HepG2 (cell line): Measurements from ENCODE around the gene RABL6. TPM values are rescaled to one million over a fixed set of nuclear protein-coding genes. Genes with fewer than 3 reads are reported as not detected.
A peak's percentile ranks its signal among the peaks of the same experiment; 100 is the strongest.

ENCODE experiments used
- ATAC-seq: fragments of 200-7000 bp; cut with Tn5 transposase; 3 replicates; pipeline ENCODE4 v1.9.1; 2020; ENCODE audit warnings: mild to moderate bottlenecking, moderate library complexity
- BruUV-seq: library from RNA; stranded (reverse); fragments of 400-500 nt; replicated peaks from 2 replicates; lab custom pipeline; 2021; lab: Mats Ljungman, UMichigan
- CTCF ChIA-PET: fragments of 300-600 bp; formaldehyde crosslinking; extraction: SDS; loops from one replicate; lab custom pipeline; 2021; ENCODE audit warnings: low total read pairs, inconsistent platforms, low intra/inter-chr PET ratio; lab: Yijun Ruan, JAX
- POLR2A ChIA-PET: fragments of 350-600 bp; sonication (Branson Sonifier 250); formaldehyde crosslinking; loops from one replicate; lab custom pipeline; 2020; ENCODE audit warnings: antibody characterized with exemption, inconsistent platforms; lab: Yijun Ruan, JAX
- DNase-seq: peaks from one replicate; pipeline ENCODE4 v3.0.0-alpha.2; 2015; ENCODE audit warnings: low spot score
- FAIRE-seq: peaks from 3 replicates; lab custom pipeline; 2011; peaks lifted over from hg19 to GRCh38; lab: Jason Lieb, UNC
- H2AFZ ChIP-seq: one replicate; pipeline ENCODE4 v1.6.1; 2011; ENCODE audit warnings: low read length, inconsistent platforms
- H3K27ac ChIP-seq: fragments of 300-600 bp; 3 replicates; pipeline ENCODE4 v1.8.0; 2011; ENCODE audit warnings: mixed run types, mild to moderate bottlenecking, mixed read lengths, low read length, inconsistent platforms; ENCODE audit not compliant: insufficient read depth; ENCODE audit errors: extremely low read length
- H3K27me3 ChIP-seq, 2 experiments: fragments of 200-600 bp in 1 of 2; 2 replicates in 1 of 2; 3 replicates in 1 of 2; pipeline versions ENCODE4 v1.6.0 to v1.8.0; 2011; ENCODE audit warnings: low read length in 2 of 2, mild to moderate bottlenecking in 2 of 2, moderate library complexity in 2 of 2, inconsistent platforms in 1 of 2; ENCODE audit not compliant: insufficient read depth in 2 of 2, control insufficient read depth in 1 of 2
- H3K36me3 ChIP-seq, 2 experiments: fragments of 200-600 bp in 1 of 2; replicated peaks in 1 of 2; 2 replicates in 1 of 2; 3 replicates in 1 of 2; pipeline versions ENCODE4 v1.5.1 to v1.8.0; 2011; ENCODE audit warnings: low read length in 2 of 2, inconsistent platforms in 1 of 2; ENCODE audit not compliant: insufficient read depth in 2 of 2, control insufficient read depth in 1 of 2
- H3K4me1 ChIP-seq: 2 replicates; pipeline ENCODE4 v1.5.1; 2012; ENCODE audit warnings: low read length, inconsistent platforms; ENCODE audit not compliant: insufficient read depth
- H3K4me2 ChIP-seq: 2 replicates; pipeline ENCODE4 v1.6.0; 2011; ENCODE audit warnings: low read depth, low read length, inconsistent platforms
- H3K4me3 ChIP-seq, 3 experiments: fragments of 200-600 bp in 1 of 3; sonication (generic), shearing (Covaris generic) in 1 of 3; replicated peaks in 1 of 3; 2 replicates each; pipeline ENCODE4 v1.5.1; 2011 to 2016; ENCODE audit warnings: low read length in 3 of 3, inconsistent platforms in 2 of 3, low read depth in 2 of 3, mild to moderate bottlenecking in 2 of 3, control low read depth in 1 of 3, mixed read lengths in 1 of 3; ENCODE audit not compliant: insufficient read depth in 1 of 3
- H3K79me2 ChIP-seq: one replicate; pipeline ENCODE4 v1.6.1; 2011; ENCODE audit warnings: low read length, inconsistent platforms; ENCODE audit not compliant: insufficient read depth
- H3K9ac ChIP-seq: 2 replicates; pipeline ENCODE4 v1.6.0; 2011; ENCODE audit warnings: mild to moderate bottlenecking, low read depth, low read length, inconsistent platforms; ENCODE audit not compliant: insufficient read depth
- H3K9me3 ChIP-seq: 2 replicates; pipeline ENCODE4 v1.5.1; 2012; ENCODE audit warnings: mild to moderate bottlenecking, low read length
- H4K20me1 ChIP-seq: 2 replicates; pipeline ENCODE4 v1.6.0; 2011; ENCODE audit warnings: inconsistent platforms, mild to moderate bottlenecking, low read length, moderate library complexity; ENCODE audit not compliant: insufficient read depth
- AGO2 ChIP-seq: fragments of 200-400 bp; formaldehyde crosslinking; optimal IDR thresholded peaks from 2 replicates; pipeline ENCODE3; 2017; ENCODE audit warnings: mild to moderate bottlenecking, low read depth, low read length, moderate library complexity
- BATF2 ChIP-seq: sonication (generic); formaldehyde crosslinking; IDR thresholded peaks from 2 replicates; pipeline ENCODE4 v1.8.0; 2022; ENCODE audit warnings: mild to moderate bottlenecking, missing genetic modification reagents, moderate library complexity
- ZNF598 ChIP-seq: sonication (generic); formaldehyde crosslinking; IDR thresholded peaks from 2 replicates; pipeline ENCODE4 v1.5.1; 2020; ENCODE audit warnings: mild to moderate bottlenecking, missing genetic modification reagents, borderline replicate concordance
- WGBS: methylation state at CpG from one replicate; pipeline ENCODE4 v1.1.6; 2017; ENCODE audit warnings: low lambda C conversion rate; 5-methylcytosine and 5-hydroxymethylcytosine counted together
- in situ Hi-C: cut with HindIII; loops from 2 replicates; pipeline ENCODE4 v1.10.0; 2017; ENCODE audit warnings: low pct_unique_long_range_greater_than_20kb; ENCODE audit not compliant: extremely low pct_ligation_motif_present
- intact Hi-C: fragments of 100-400 bp; cut with micrococcal nuclease; formaldehyde crosslinking; loops from one replicate; pipeline ENCODE4 v1.10.0; 2022; ENCODE audit not compliant: unreplicated experiment
- polyA plus RNA-seq, 8 experiments: library from polyadenylated mRNA; depleted of rRNA in 3 of 8; stranded (reverse) in 7 of 8; unstranded in 1 of 8; fragments of >200 nt; fragmentation: Illumina TruSeq in 4 of 8; extraction: Trizol in 4 of 8; gene quantifications; 2 replicates each; pipeline versions ENCODE4 v1.2.1 to v1.2.3, GENCODE V29; 2011 to 2016; ENCODE audit warnings: low read depth in 4 of 8, missing spikeins in 1 of 8, mixed read lengths in 1 of 8; ENCODE audit not compliant: insufficient read depth in 1 of 8
- total RNA-seq, 5 experiments: library from RNA; depleted of rRNA; stranded (reverse); fragments of >200 nt; fragmentation: Illumina TruSeq; extraction: Trizol; gene quantifications; 2 replicates each; pipeline ENCODE4 v1.2.3, GENCODE V29; 2016; ENCODE audit warnings: low read depth in 1 of 5
- TF ChIP-seq, protein P1 (sequence below): sonication (generic); formaldehyde crosslinking; conservative IDR thresholded peaks from 2 replicates; pipeline ENCODE4 v1.8.0; 2022; ENCODE audit warnings: missing genetic modification reagents
- TF ChIP-seq, protein P2 (sequence below): sonication (generic); formaldehyde crosslinking; IDR thresholded peaks from 2 replicates; pipeline ENCODE4 v1.4.0; 2020; ENCODE audit warnings: mild to moderate bottlenecking, missing genetic modification reagents
- TF ChIP-seq, protein P3 (sequence below): sonication (generic); formaldehyde crosslinking; IDR thresholded peaks from 2 replicates; pipeline ENCODE4 v1.5.1; 2020; ENCODE audit warnings: mild to moderate bottlenecking, missing genetic modification reagents, borderline replicate concordance

RABL6 gene
- total and polyA plus RNA-seq, 2 of the 13 experiments (the other 11 are each of a cell fraction or from before 2014, with no cell fraction given) = 81.5 to 125 TPM

GRCh38 chr9:136849960-136850865 lies 42.5 kb downstream of the RABL6 start:
- H2AFZ ChIP-seq = no peak overlapping the region
- CTCF ChIA-PET = no interaction called here
- TF ChIP-seq, protein P1, sequence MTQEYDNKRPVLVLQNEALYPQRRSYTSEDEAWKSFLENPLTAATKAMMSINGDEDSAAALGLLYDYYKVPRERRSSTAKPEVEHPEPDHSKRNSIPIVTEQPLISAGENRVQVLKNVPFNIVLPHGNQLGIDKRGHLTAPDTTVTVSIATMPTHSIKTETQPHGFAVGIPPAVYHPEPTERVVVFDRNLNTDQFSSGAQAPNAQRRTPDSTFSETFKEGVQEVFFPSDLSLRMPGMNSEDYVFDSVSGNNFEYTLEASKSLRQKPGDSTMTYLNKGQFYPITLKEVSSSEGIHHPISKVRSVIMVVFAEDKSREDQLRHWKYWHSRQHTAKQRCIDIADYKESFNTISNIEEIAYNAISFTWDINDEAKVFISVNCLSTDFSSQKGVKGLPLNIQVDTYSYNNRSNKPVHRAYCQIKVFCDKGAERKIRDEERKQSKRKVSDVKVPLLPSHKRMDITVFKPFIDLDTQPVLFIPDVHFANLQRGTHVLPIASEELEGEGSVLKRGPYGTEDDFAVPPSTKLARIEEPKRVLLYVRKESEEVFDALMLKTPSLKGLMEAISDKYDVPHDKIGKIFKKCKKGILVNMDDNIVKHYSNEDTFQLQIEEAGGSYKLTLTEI (CRISPR knock-in tag) = no peak
- TF ChIP-seq, protein P2, sequence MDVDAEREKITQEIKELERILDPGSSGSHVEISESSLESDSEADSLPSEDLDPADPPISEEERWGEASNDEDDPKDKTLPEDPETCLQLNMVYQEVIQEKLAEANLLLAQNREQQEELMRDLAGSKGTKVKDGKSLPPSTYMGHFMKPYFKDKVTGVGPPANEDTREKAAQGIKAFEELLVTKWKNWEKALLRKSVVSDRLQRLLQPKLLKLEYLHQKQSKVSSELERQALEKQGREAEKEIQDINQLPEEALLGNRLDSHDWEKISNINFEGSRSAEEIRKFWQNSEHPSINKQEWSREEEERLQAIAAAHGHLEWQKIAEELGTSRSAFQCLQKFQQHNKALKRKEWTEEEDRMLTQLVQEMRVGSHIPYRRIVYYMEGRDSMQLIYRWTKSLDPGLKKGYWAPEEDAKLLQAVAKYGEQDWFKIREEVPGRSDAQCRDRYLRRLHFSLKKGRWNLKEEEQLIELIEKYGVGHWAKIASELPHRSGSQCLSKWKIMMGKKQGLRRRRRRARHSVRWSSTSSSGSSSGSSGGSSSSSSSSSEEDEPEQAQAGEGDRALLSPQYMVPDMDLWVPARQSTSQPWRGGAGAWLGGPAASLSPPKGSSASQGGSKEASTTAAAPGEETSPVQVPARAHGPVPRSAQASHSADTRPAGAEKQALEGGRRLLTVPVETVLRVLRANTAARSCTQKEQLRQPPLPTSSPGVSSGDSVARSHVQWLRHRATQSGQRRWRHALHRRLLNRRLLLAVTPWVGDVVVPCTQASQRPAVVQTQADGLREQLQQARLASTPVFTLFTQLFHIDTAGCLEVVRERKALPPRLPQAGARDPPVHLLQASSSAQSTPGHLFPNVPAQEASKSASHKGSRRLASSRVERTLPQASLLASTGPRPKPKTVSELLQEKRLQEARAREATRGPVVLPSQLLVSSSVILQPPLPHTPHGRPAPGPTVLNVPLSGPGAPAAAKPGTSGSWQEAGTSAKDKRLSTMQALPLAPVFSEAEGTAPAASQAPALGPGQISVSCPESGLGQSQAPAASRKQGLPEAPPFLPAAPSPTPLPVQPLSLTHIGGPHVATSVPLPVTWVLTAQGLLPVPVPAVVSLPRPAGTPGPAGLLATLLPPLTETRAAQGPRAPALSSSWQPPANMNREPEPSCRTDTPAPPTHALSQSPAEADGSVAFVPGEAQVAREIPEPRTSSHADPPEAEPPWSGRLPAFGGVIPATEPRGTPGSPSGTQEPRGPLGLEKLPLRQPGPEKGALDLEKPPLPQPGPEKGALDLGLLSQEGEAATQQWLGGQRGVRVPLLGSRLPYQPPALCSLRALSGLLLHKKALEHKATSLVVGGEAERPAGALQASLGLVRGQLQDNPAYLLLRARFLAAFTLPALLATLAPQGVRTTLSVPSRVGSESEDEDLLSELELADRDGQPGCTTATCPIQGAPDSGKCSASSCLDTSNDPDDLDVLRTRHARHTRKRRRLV (CRISPR knock-in tag) = 0 out of 2 replicates have a peak, but pooled peaks have one; percentile 16
- TF ChIP-seq AGO2 (peak; percentile 43), BATF2 (CRISPR knock-in tag) (no peak), ZNF598 (CRISPR knock-in tag) (0 out of 2 replicates have a peak, but pooled peaks have one; percentile 19)
- TF ChIP-seq, protein P3, sequence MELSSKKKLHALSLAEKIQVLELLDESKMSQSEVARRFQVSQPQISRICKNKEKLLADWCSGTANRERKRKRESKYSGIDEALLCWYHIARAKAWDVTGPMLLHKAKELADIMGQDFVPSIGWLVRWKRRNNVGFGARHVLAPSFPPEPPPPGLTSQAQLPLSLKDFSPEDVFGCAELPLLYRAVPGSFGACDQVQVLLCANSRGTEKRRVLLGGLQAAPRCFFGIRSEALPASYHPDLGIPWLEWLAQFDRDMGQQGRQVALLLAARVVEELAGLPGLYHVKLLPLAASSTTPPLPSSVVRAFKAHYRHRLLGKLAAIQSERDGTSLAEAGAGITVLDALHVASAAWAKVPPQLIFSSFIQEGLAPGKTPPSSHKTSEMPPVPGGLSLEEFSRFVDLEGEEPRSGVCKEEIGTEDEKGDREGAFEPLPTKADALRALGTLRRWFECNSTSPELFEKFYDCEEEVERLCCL (CRISPR knock-in tag) = no peak

More at GRCh38 chr9:136849960-136850865, 42.5 kb downstream of the RABL6 start:
- peaks cover 17% of the 10 kb centered on the region for H3K79me2 ChIP-seq
- H3K9ac ChIP-seq = peak overlapping the region; percentile 94
- H3K4me3 ChIP-seq = peak overlapping the region; percentile 67 to 98 (median 80)
- intact Hi-C loops (loop anchor here (5.0 kb wide), 2 partner anchors 32 to 63 kb away; no protein-coding TSS in a partner anchor), in situ Hi-C loops (loop anchor here (10.0 kb wide), 1 partner anchor 185 kb away; the partner anchor contains the start of gene FUT7)
- peak overlapping the region; percentile 55 for H3K27ac ChIP-seq
- H3K4me1 ChIP-seq = peaks cover 25% of the 10 kb centered on the region
- H3K36me3 ChIP-seq = peaks cover 11 to 20% of the 10 kb centered on the region in 2 experiments
- WGBS = 88% methylated on average over 8 of the region's 43 CpGs
- no peaks in the 10 kb centered on the region; a peak in 1 of 5 replicates for H3K27me3 ChIP-seq
- no peak for ATAC-seq
- H3K4me2 ChIP-seq = peak overlapping the region; percentile 87
- FAIRE-seq = no peak
- POLR2A ChIA-PET = interaction anchor here (0.7 kb wide), 1 partner anchor 12 kb away, joined by 3 read pairs; no protein-coding TSS in a partner anchor
- BruUV-seq = TSS peak; percentile 80
- no peaks in the 10 kb centered on the region for H3K9me3 ChIP-seq
- DNase-seq = no peak
- H4K20me1 ChIP-seq = peaks cover 9% of the 10 kb centered on the region; the same call in 1 of the 2 replicates
